ENCODE measurements around the gene RBKS. TPM values are rescaled to one million over a fixed set of nuclear protein-coding genes. Genes with fewer than 3 reads are reported as not detected.

The RBKS gene
- total and polyA plus RNA-seq, 2 of the 13 experiments (the other 11 are each of a cell fraction or from before 2014, with no cell fraction given): 7.7 to 8.3 TPM

DNA sequence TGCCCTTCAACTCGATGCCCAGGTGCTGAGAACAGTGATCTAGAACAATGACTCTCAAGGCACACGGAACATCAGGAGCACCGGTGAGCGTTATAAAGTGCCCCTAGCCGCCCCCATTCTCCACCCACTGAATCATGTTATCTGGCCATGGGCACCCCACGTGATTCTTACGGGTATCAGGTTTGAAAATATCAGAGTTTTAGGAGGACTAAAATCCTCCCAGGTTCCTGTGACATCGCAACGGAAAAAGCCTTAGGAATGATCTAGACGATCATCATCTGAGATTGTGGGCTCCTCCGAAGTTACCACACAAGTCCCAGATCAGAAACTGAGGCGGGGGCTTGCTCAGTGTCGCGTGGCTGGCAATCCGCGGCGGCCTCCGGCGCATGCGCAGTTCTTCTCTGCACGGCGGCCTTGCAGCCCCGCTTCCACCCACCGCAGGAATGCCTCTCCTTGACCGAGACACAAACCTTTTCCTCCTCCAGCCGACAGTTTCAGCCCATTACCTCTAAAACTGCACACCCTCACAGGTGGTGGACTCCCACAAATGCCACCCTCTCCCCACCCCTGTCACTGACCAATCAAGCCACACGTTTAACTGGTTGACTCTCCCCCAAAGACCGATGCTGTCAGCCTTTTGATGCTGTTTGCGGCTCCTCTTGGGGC is 124.4 kb downstream of the RBKS start (continued):
- TF ChIP-seq SP1 (IDR thresholded peaks at IDR 0.05): no peak
- TF ChIP-seq SP1 (CRISPR knock-in tag; IDR thresholded peaks at IDR 0.05): no peak
- TF ChIP-seq, protein P1, sequence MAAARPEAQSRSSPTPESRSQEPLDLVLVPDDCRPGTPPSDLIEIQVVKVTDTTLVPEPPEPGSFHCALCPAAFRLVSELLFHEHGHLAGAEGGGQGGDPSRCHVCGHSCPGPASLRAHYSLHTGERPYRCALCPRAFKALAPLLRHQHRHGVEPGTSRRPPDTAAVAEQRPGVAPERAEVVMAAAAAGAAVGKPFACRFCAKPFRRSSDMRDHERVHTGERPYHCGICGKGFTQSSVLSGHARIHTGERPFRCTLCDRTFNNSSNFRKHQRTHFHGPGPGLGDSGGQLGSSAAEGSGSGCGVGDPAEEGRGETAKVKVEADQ (CRISPR knock-in tag; IDR thresholded peaks at IDR 0.05; ENCODE audit: borderline replicate concordance): 0 out of 2 replicates have a peak, but pooled peaks have one; percentile 22
- no peak for TF ChIP-seq U2AF2 (IDR thresholded peaks at IDR 0.05; ENCODE audit: low read depth, low read length)
- TF ChIP-seq RXRA (CRISPR knock-in tag; IDR thresholded peaks at IDR 0.05): 0 out of 2 replicates have a peak, but pooled peaks have one; percentile 15
- no peak for TF ChIP-seq ARNT (IDR thresholded peaks at IDR 0.05)
- TF ChIP-seq KMT2A (CRISPR knock-in tag; IDR thresholded peaks at IDR 0.05): no peak
- TF ChIP-seq, protein P2, sequence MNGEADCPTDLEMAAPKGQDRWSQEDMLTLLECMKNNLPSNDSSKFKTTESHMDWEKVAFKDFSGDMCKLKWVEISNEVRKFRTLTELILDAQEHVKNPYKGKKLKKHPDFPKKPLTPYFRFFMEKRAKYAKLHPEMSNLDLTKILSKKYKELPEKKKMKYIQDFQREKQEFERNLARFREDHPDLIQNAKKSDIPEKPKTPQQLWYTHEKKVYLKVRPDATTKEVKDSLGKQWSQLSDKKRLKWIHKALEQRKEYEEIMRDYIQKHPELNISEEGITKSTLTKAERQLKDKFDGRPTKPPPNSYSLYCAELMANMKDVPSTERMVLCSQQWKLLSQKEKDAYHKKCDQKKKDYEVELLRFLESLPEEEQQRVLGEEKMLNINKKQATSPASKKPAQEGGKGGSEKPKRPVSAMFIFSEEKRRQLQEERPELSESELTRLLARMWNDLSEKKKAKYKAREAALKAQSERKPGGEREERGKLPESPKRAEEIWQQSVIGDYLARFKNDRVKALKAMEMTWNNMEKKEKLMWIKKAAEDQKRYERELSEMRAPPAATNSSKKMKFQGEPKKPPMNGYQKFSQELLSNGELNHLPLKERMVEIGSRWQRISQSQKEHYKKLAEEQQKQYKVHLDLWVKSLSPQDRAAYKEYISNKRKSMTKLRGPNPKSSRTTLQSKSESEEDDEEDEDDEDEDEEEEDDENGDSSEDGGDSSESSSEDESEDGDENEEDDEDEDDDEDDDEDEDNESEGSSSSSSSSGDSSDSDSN (CRISPR knock-in tag; IDR thresholded peaks at IDR 0.05): no peak
- TF ChIP-seq, protein P3, sequence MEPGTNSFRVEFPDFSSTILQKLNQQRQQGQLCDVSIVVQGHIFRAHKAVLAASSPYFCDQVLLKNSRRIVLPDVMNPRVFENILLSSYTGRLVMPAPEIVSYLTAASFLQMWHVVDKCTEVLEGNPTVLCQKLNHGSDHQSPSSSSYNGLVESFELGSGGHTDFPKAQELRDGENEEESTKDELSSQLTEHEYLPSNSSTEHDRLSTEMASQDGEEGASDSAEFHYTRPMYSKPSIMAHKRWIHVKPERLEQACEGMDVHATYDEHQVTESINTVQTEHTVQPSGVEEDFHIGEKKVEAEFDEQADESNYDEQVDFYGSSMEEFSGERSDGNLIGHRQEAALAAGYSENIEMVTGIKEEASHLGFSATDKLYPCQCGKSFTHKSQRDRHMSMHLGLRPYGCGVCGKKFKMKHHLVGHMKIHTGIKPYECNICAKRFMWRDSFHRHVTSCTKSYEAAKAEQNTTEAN (CRISPR knock-in tag; conservative IDR thresholded peaks at IDR 0.05): no peak
- no peak for TF ChIP-seq ZNF329 (CRISPR knock-in tag; IDR thresholded peaks at IDR 0.05; ENCODE audit: low read depth)
- no peak for TF ChIP-seq CREM (IDR thresholded peaks at IDR 0.05)
- TF ChIP-seq CREM (CRISPR knock-in tag; IDR thresholded peaks at IDR 0.05): no peak
- TF ChIP-seq SIX1 (CRISPR knock-in tag; IDR thresholded peaks at IDR 0.05; ENCODE audit: borderline replicate concordance): no peak
- no peak for TF ChIP-seq KLF6 (CRISPR knock-in tag; IDR thresholded peaks at IDR 0.05)
- TF ChIP-seq SATB2 (CRISPR knock-in tag; IDR thresholded peaks at IDR 0.05): no peak
- no peak for TF ChIP-seq HIC2 (CRISPR knock-in tag; IDR thresholded peaks at IDR 0.05; ENCODE audit: low read depth)
- TF ChIP-seq TFAP4 (IDR thresholded peaks at IDR 0.05; ENCODE audit: borderline replicate concordance, low read depth): no peak
- TF ChIP-seq ADNP (CRISPR knock-in tag; IDR thresholded peaks at IDR 0.05): no peak
- no peak for TF ChIP-seq SKI (IDR thresholded peaks at IDR 0.05; ENCODE audit: partially characterized antibody)
- TF ChIP-seq ZNF264 (CRISPR knock-in tag; IDR thresholded peaks at IDR 0.05): no peak
- TF ChIP-seq PHF20 (CRISPR knock-in tag; IDR thresholded peaks at IDR 0.05): no peak
- TF ChIP-seq ZNF614 (CRISPR knock-in tag; IDR thresholded peaks at IDR 0.05; ENCODE audit: borderline replicate concordance): no peak
- no peak for TF ChIP-seq ZNF746 (CRISPR knock-in tag; IDR thresholded peaks at IDR 0.05)
- no peak for TF ChIP-seq ARID2 (CRISPR knock-in tag; IDR thresholded peaks at IDR 0.05; ENCODE audit: borderline replicate concordance)
- no peak for TF ChIP-seq ZNF160 (CRISPR knock-in tag; IDR thresholded peaks at IDR 0.05)
- peak; percentile 63 for TF ChIP-seq RBFOX2 (IDR thresholded peaks at IDR 0.05; ENCODE audit: low read depth, low read length)

Measured in HepG2 (cell line).